IPS DF 6.9 (cell line): Measurements from ENCODE around the gene CYP4A22.
"Not testable (repeated sequence)": the region's sequence is repeated elsewhere in the genome, so short reads cannot be mapped to it uniquely, and the experiment has no call there.

Experiments
- DNase-seq: peaks from one replicate; pipeline ENCODE4 v3.0.0-alpha.2; 2013; ENCODE audit warnings: low read depth, low spot score
- H3K27ac ChIP-seq: one replicate; pipeline ENCODE4 v1.5.1; 2013; ENCODE audit warnings: low read length, control low read depth
- H3K27me3 ChIP-seq: 2 replicates; pipeline ENCODE4 v1.6.1; 2013; ENCODE audit warnings: mild to moderate bottlenecking, low read length; ENCODE audit not compliant: control insufficient read depth, insufficient read depth
- H3K36me3 ChIP-seq: 2 replicates; pipeline ENCODE4 v1.6.1; 2013; ENCODE audit warnings: low read length; ENCODE audit not compliant: control insufficient read depth, insufficient read depth
- H3K4me1 ChIP-seq: 2 replicates; pipeline ENCODE4 v1.6.1; 2013; ENCODE audit warnings: low read length; ENCODE audit not compliant: control insufficient read depth, insufficient read depth
- H3K4me3 ChIP-seq: 2 replicates; pipeline ENCODE4 v1.5.1; 2013; ENCODE audit warnings: mild to moderate bottlenecking, low read length
- H3K9me3 ChIP-seq: 2 replicates; pipeline ENCODE4 v1.6.1; 2013; ENCODE audit warnings: low read length, inconsistent platforms; ENCODE audit not compliant: control insufficient read depth, insufficient read depth
- WGBS: extraction: QIAGEN DNeasy Blood & Tissue Kit; methylation state at CpG from one replicate; pipeline ENCODE4 v1.1.7; 2013; ENCODE audit warnings: mixed read lengths, missing lambda C conversion rate; ENCODE audit not compliant: insufficient read length, insufficient coverage; 5-methylcytosine and 5-hydroxymethylcytosine counted together

Gene CYP4A22

DNA sequence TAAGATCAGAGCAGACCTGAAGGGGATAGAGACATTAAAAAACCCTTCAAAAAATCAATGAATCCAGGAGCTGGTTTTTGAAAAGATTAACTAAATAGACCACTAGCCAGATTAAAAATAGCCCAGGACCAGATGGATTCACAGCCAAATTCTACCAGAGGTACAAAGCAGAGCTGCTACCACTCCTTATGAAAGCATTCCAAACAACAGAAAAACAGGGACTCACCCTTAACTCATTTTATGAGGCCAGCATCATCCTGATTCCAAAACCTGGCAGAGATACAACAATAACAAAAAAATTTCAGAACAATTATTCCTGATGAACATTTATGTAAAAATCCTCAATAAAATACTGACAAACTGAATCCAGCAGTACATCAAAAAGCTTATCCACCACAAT lies 19.2 kb downstream of the CYP4A22 start:
- H3K36me3 ChIP-seq, DNase-seq, H3K27ac ChIP-seq, H3K27me3 ChIP-seq, H3K4me3 ChIP-seq, H3K4me1 ChIP-seq, H3K9me3 ChIP-seq: not testable (repeated sequence)

DNA sequence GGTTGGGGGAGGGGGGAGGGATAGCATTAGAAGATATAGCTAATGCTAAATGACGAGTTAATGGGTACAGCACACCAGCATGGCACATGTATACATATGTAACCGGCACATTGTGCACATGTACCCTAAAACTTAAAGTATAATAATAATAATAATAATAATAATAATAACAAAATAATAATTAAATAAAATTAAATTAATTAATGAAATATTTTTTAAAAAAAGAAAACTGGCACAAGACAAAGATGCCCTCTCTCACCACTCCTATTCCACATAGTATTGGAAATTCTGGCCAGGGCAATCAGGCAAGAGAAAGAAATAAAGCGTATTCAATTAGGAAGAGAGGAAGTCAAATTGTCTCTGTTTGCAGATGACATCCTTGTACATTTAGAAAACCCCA lies 20.7 kb downstream of the CYP4A22 start:
- not testable (repeated sequence) for H3K4me3 ChIP-seq, H3K36me3 ChIP-seq, H3K27ac ChIP-seq, H3K9me3 ChIP-seq, H3K27me3 ChIP-seq, DNase-seq, H3K4me1 ChIP-seq
- no CpG with 5 or more reads among the region's 3 CpGs for WGBS

DNA sequence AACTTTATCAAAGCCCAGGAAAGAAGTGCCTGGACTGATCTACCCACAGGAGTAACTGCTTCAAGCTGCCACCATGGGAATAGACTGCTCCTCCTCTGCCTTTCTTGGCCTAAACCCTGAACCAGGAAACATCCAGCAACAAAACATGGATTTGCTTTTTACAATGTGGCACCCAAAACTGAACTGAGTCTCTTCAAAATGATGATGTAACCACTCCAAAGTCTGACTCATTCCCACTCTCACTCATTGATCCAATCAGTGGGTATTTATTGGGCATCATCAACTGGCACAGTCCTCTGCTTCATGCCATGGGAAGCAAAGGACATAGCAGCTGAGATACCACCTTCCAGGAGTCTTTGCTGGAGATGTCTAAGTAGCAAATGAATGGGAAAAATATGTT lies 23.5 kb downstream of the CYP4A22 start:
- no peaks in the 10 kb centered on the region for H3K36me3 ChIP-seq
- no peaks in the 10 kb centered on the region for H3K9me3 ChIP-seq
- no peaks in the 10 kb centered on the region for H3K27me3 ChIP-seq
- DNase-seq: no peak
- H3K4me1 ChIP-seq: no peaks in the 10 kb centered on the region
- H3K27ac ChIP-seq: no peak overlapping the region
- no peak overlapping the region for H3K4me3 ChIP-seq

DNA sequence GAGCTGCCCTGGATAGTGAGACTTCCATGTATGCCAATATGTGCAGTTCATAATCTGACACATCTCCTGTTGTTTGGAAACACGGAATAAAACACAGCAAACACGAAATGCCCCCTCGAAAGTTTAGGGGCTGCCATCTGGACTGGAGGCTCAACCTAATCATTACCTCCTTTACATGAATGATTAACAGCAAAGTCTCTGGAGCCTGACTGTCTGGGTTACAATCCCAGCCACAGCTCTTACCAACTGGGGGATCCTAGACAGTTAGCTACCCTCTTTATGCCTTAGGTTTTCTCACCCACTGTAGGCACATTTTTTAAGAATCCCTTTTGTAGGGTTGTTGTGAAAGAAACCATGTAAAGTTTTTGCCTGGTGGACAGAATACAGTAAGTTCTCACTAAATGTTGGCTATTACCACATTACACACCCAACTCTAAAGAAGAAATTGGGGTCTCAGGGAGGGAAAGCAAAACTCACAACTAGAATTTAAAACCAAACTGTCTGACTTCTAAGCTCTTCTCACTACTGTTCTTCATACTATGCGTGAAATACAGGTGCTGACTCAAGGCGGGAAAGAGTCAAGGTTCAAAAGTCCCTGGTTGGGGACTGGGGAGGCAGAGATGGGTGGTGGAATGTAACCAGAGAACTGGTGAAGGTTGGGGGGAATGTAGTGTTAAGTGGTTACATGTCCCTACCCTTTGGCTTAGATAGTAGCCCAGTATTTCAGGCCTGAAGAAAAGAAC lies 24.2 kb downstream of the CYP4A22 start:
- no peak for DNase-seq
- no CpG with 5 or more reads among the region's 5 CpGs for WGBS
- Histone ChIP-seq H3K27me3 (no peaks in the 10 kb centered on the region), H3K36me3 (no peaks in the 10 kb centered on the region), H3K9me3 (no peaks in the 10 kb centered on the region), H3K4me1 (no peaks in the 10 kb centered on the region), H3K27ac (no peak overlapping the region), H3K4me3 (no peak overlapping the region)

DNA sequence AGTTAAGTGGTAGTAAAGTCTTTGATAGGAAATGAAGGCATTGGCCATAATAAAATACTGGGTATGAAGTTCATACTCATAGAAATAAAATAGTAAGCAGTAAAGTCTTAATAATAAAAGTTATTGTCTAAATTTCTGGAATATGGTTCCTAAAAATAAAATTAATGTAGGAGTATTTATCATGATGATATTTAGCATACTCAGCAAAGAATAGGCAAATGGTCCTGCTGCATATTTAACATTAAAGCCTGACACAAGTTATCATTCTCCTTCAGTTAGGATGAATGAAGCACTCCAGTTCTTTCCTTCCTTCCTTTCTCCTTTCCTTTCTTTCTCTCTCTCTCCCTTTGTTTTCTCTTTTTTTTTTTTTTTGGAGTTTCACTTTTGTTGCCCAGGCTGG lies 27.3 kb downstream of the CYP4A22 start:
- Histone ChIP-seq H3K4me1 (no peaks in the 10 kb centered on the region), H3K4me3 (no peak overlapping the region), H3K27ac (no peak overlapping the region), H3K36me3 (no peaks in the 10 kb centered on the region), H3K27me3 (no peaks in the 10 kb centered on the region), H3K9me3 (no peaks in the 10 kb centered on the region)
- no peak for DNase-seq

DNA sequence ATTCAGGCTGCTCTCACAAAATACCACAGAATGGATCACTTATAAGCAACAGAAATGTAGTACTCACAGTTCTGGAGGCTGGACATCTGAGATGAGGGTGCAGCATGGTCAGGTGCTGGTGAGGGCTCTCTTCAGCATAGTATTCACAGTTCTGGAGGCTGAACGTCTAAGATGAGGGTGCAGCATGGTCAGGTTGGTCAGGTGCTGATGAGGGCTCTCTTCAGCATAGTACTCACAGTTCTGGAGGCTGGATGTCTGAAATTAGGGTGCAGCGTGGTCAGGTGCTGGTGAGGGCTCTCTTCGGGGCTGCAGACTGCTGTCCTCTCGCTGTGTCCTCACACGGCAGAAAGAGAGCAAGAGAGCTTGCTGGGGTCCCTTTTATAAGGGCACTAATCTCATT lies 35.5 kb downstream of the CYP4A22 start:
- 0 out of 2 replicates have a peak, but pooled peaks cover 1% of the 10 kb centered on the region for H3K4me1 ChIP-seq
- WGBS: no CpG with 5 or more reads among the region's 5 CpGs
- H3K4me3 ChIP-seq: no peak overlapping the region
- DNase-seq: no peak
- H3K9me3 ChIP-seq: no peaks in the 10 kb centered on the region
- no peaks in the 10 kb centered on the region for H3K27me3 ChIP-seq
- no peak overlapping the region for H3K27ac ChIP-seq
- no peaks in the 10 kb centered on the region for H3K36me3 ChIP-seq

DNA sequence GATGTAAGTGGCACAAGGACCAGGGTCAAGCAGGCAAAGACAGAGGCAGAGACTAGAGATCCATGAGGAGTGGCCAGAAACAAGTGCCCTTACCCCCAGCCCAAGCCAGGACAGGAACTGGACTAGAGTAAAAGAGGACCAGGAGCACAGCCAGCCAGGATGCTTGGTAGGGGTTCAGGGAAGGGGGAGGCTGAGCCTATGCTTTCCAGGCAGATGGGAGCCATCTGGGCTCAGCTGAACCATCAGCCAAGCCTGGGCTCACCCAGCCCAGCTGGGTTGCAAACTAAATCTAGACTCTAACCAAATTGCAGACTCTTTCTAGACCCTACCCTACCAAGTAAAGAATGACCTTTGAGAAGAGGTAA lies 37.4 kb downstream of the CYP4A22 start:
- DNase-seq: no peak
- Histone ChIP-seq H3K27ac (no peak overlapping the region), H3K36me3 (no peaks in the 10 kb centered on the region), H3K27me3 (no peaks in the 10 kb centered on the region), H3K9me3 (no peaks in the 10 kb centered on the region), H3K4me3 (no peak overlapping the region), H3K4me1 (peaks cover 3% of the 10 kb centered on the region; the same call in 1 of the 2 replicates)

DNA sequence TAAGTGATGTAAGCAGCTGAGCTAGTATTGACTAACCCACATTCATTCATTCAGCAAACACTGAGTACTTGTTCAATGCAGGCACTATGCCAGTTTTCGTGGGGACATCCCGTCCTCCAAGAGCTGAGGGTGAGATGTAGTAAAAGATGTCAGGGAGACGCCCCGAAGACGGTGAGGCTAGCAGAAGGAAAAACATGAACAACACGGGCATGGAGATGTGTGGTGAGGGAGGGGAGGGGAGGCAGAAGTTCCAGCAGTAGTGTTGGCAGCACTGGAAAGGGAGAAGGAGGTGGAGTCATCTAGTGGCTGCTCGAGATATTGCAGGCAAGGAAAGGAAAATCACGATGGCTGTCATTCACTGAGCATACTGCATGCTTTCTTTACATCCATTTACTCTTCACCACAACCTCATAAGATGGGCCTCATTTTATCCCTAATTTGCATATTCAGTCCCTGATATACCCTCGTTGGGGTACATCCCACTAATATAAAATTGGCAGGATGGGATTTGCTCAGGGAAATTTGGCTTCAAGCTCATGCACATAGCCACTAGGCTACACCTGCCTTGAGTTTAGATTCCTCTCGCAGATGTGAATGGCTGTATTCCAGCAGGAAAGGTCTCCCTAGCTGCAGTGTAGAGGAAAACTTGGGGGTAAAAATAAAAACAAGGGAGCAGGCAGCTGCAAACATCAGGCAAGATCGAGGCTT lies 38.1 kb downstream of the CYP4A22 start:
- H3K36me3 ChIP-seq: no peaks in the 10 kb centered on the region
- peaks cover 3% of the 10 kb centered on the region; the same call in 1 of the 2 replicates for H3K4me1 ChIP-seq
- no peaks in the 10 kb centered on the region for H3K9me3 ChIP-seq
- H3K27ac ChIP-seq: no peak overlapping the region
- H3K4me3 ChIP-seq: no peak overlapping the region
- DNase-seq: peak; percentile 37
- no peaks in the 10 kb centered on the region; the same call in 1 of the 2 replicates for H3K27me3 ChIP-seq
- WGBS: no CpG with 5 or more reads among the region's 11 CpGs

DNA sequence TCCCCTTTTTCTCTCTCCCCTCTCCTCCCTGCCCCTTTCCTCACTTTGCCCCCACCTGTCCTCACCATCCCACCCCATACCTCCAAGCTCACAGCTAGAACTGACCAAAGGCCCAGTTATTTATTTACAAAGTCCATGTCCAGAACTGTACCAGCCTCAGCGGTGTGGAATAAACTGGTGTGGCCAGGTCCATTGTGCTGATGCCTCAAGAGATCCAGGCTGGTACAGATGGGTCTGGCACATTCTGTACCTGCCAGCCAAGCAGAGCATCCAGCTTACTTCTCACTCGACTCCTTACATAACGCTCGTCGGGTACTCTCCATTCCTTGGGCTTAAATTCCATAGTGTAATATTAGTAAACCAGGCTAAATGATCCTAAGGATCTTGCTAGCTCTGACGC lies 40.8 kb downstream of the CYP4A22 start:
- no peak overlapping the region for H3K27ac ChIP-seq
- peaks cover 3% of the 10 kb centered on the region; the same call in 1 of the 2 replicates for H3K4me1 ChIP-seq
- no CpG with 5 or more reads among the region's 6 CpGs for WGBS
- DNase-seq: no peak
- no peaks in the 10 kb centered on the region for H3K9me3 ChIP-seq
- H3K4me3 ChIP-seq: no peak overlapping the region
- no peaks in the 10 kb centered on the region for H3K36me3 ChIP-seq
- no peaks in the 10 kb centered on the region; the same call in 1 of the 2 replicates for H3K27me3 ChIP-seq

DNA sequence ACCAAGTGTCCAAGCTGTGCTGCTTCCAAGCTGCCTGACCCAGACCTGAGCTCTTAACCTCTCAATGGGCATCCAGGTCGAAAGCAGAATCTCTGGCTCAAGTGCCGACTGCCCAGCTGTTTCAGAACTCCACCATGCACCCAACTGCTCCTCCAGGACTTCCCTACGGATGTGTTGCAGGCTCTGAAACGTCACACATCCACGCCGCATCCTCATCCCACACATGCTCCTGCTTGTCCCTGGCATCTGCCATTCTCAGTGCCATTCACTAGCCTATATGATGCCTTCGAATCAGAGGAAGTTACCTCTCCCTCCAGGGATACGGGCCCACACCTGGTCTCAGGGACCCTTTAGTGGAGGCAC lies 41.4 kb downstream of the CYP4A22 start:
- H3K4me3 ChIP-seq: peak overlapping the region; percentile 18; the same call in 1 of the 2 replicates
- no peak overlapping the region for H3K27ac ChIP-seq
- DNase-seq: no peak
- H3K36me3 ChIP-seq: no peaks in the 10 kb centered on the region
- no peaks in the 10 kb centered on the region; the same call in 1 of the 2 replicates for H3K27me3 ChIP-seq
- H3K4me1 ChIP-seq: peaks cover 3% of the 10 kb centered on the region; the same call in 1 of the 2 replicates
- WGBS: no CpG with 5 or more reads among the region's 8 CpGs
- no peaks in the 10 kb centered on the region for H3K9me3 ChIP-seq
